ENCODE results near the gene PLD5. TPM values are rescaled to one million over a fixed set of nuclear protein-coding genes. Genes with fewer than 3 reads are reported as not detected.

PLD5 gene
- polyA plus RNA-seq, 3 donors: not detected

GRCh38 chr1:242146652-242147051 lies 377.8 kb downstream of the PLD5 start:
- Mint-ChIP-seq H3K27ac (peak overlapping the region; percentile 7 to 86 (median 70)), H3K27me3 (ENCODE audit: low read depth in 3 of 3) (peaks cover 0 to 3% (median 0%) of the 10 kb centered on the region in 3 donors), H3K36me3 (no peaks in the 10 kb centered on the region), H3K4me1 (peaks cover 12% of the 10 kb centered on the region), H3K4me3 (peak overlapping the region; percentile 51 to 67), H3K9me3 (peaks cover 0 to 8% (median 5%) of the 10 kb centered on the region in 7 donors)
- no CpG with 5 or more reads among the region's 3 CpGs for WGBS (ENCODE audit: insufficient coverage)
- Histone ChIP-seq H3K4me1 (ENCODE audit: control insufficient read depth in 1 of 2, insufficient read depth in 2 of 2, low read length in 2 of 2) (peaks cover 4 to 8% of the 10 kb centered on the region in 2 donors), H3K27ac (ENCODE audit: low read depth in 1 of 2, low read length in 2 of 2) (peak overlapping the region in 1 of 2 donors; percentile 73), H3K36me3 (replicated peaks in 1 of 2; ENCODE audit: control insufficient read depth in 1 of 2, insufficient read depth in 2 of 2, low read length in 2 of 2) (no peaks in the 10 kb centered on the region), H3K27me3 (ENCODE audit: control insufficient read depth in 2 of 2, insufficient read depth in 2 of 2, low read length in 2 of 2) (no peaks in the 10 kb centered on the region), H4K20me1 (ENCODE audit: insufficient read depth, low read length) (no peaks in the 10 kb centered on the region), H3K4me2 (replicated peaks; ENCODE audit: extremely low read depth, low read length, poor library complexity, severe bottlenecking) (peak overlapping the region; percentile 66), H3K9me3 (replicated peaks in 1 of 2; ENCODE audit: control insufficient read depth in 1 of 2, insufficient read depth in 1 of 2, low read length in 2 of 2) (no peaks in the 10 kb centered on the region), H3K4me3 (replicated peaks in 1 of 3; ENCODE audit: low read depth in 2 of 3, low read length in 3 of 3) (peak overlapping the region; percentile 2 to 63 (median 29)), H3K9ac (ENCODE audit: insufficient read depth, low read length, poor library complexity, severe bottlenecking) (peak overlapping the region; percentile 34), H3K79me2 (ENCODE audit: insufficient read depth, low read length) (no peaks in the 10 kb centered on the region), H2AFZ (ENCODE audit: insufficient read depth, low read depth, low read length, poor library complexity, severe bottlenecking) (peak overlapping the region; percentile 48)
- peak in 1 of 3 donors; percentile 22 for DNase-seq
- TF ChIP-seq CTCF (IDR thresholded peaks at IDR 0.05): no peak
- intact Hi-C loops (cut with micrococcal nuclease): no loop called here

- Histone ChIP-seq H2AFZ (ENCODE audit: insufficient read depth, low read depth, low read length, poor library complexity, severe bottlenecking) (no peak overlapping the region), H3K36me3 (replicated peaks in 1 of 2; ENCODE audit: control insufficient read depth in 1 of 2, insufficient read depth in 2 of 2, low read length in 2 of 2) (no peaks in the 10 kb centered on the region), H3K9ac (ENCODE audit: insufficient read depth, low read length, poor library complexity, severe bottlenecking) (no peak overlapping the region), H3K4me1 (ENCODE audit: control insufficient read depth in 1 of 2, insufficient read depth in 2 of 2, low read length in 2 of 2) (peaks cover 10 to 15% of the 10 kb centered on the region in 2 donors), H3K27me3 (ENCODE audit: control insufficient read depth in 2 of 2, insufficient read depth in 2 of 2, low read length in 2 of 2) (no peaks in the 10 kb centered on the region), H3K4me3 (replicated peaks in 1 of 3; ENCODE audit: low read depth in 2 of 3, low read length in 3 of 3) (no peak overlapping the region), H3K9me3 (replicated peaks in 1 of 2; ENCODE audit: control insufficient read depth in 1 of 2, insufficient read depth in 1 of 2, low read length in 2 of 2) (no peaks in the 10 kb centered on the region), H3K4me2 (replicated peaks; ENCODE audit: extremely low read depth, low read length, poor library complexity, severe bottlenecking) (no peak overlapping the region), H4K20me1 (ENCODE audit: insufficient read depth, low read length) (no peaks in the 10 kb centered on the region), H3K27ac (ENCODE audit: low read depth in 1 of 2, low read length in 2 of 2) (no peak overlapping the region), H3K79me2 (ENCODE audit: insufficient read depth, low read length) (no peaks in the 10 kb centered on the region)
- H3K36me3 Mint-ChIP-seq: no peaks in the 10 kb centered on the region
- no peak overlapping the region for H3K4me3 Mint-ChIP-seq
- TF ChIP-seq CTCF (IDR thresholded peaks at IDR 0.05): no peak
- H3K27ac Mint-ChIP-seq: no peak overlapping the region
- H3K27me3 Mint-ChIP-seq (ENCODE audit: low read depth in 3 of 3): peaks cover 0 to 3% (median 0%) of the 10 kb centered on the region in 3 donors
- no peak for DNase-seq
- WGBS (ENCODE audit: insufficient coverage): 67% methylated on average over 1 of the region's 1 CpG
- intact Hi-C loops (cut with micrococcal nuclease): no loop called here
- H3K4me1 Mint-ChIP-seq: peaks cover 12% of the 10 kb centered on the region
- peaks cover 0 to 2% (median 0%) of the 10 kb centered on the region in 7 donors for H3K9me3 Mint-ChIP-seq
These were observed 383.7 kb downstream of the PLD5 start for GRCh38 chr1:242140836-242141235.
